ENCODE measurements around the gene OR8B4.
"Not testable (repeated sequence)": the region's sequence is repeated elsewhere in the genome, so short reads cannot be mapped to it uniquely, and the experiment has no call there.

Gene OR8B4, protein sequence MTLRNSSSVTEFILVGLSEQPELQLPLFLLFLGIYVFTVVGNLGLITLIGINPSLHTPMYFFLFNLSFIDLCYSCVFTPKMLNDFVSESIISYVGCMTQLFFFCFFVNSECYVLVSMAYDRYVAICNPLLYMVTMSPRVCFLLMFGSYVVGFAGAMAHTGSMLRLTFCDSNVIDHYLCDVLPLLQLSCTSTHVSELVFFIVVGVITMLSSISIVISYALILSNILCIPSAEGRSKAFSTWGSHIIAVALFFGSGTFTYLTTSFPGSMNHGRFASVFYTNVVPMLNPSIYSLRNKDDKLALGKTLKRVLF

DNA sequence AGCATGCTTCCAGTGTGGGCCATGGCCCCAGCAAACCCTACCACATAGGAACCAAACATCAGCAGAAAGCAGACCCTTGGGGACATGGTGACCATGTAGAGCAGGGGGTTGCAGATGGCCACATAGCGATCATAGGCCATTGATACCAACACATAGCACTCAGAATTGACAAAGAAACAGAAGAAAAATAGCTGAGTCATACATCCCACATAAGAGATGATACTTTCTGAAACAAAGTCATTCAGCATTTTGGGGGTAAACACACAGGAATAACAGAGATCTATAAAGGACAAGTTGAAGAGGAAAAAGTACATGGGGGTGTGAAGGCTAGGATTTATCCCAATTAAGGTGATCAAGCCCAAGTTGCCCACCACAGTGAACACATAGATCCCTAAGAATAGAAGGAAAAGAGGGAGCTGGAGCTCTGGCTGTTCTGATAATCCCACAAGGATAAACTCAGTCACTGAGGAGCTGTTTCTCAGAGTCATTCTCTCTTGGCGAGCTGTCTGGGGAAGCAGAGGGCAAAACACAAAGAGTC is at the start of gene OR8B4:
OR8B4 (minus strand) TSS at position 488 of the 538 bp plus-strand sequence; CDS start at position 488, 0 bp downstream.
- DNase-seq: no peak

GRCh38 chr11:124474079-124474478 is 49.4 kb upstream of the OR8B4 start:
- DNase-seq: no peak

DNA sequence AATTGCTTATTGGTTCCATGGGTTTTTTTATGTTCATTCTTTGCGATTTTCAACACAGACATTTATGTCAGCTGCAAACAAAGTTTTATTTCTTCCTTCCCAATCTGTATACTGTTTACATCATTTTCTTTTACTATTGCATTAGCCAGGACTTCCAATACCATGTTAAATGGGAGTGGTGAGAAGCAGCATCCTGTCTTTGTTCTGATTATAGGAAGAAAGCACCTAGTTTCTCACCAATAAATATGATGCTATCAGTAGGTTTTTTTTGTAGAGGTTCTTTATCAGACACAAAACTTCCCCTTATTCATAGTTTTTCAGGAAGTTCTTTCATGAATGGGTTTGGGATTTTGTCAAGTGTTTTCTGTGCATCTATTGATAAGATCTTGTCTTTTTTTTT is 48.8 kb upstream of the OR8B4 start:
- no peak for DNase-seq

- DNase-seq: no peak
These were observed 46.0 kb upstream of the OR8B4 start for GRCh38 chr11:124470561-124471227.

GRCh38 chr11:124467381-124467927 is 42.8 kb upstream of the OR8B4 start:
- DNase-seq: no peak

DNA sequence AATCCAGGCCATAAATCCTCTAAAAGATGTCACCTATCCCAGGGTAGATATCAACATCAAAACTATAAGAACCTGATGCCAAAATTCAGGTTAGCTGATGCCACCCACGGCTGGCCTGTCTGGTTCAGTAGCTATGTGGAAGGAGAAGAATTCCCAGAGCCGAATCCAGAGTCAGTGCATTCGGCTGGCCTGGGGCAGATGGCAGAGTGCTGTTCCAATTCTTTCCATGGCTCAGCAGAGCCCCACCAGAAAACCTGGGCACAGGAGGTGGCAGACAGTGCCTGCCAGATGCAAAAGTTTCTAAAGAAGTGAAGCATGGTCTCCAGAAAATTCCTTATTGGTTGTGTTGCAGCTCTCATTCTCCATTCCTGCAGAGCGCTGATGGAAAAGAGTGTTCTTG is 40.7 kb upstream of the OR8B4 start:
- no peak for DNase-seq

- no peak for DNase-seq
These were observed 39.3 kb upstream of the OR8B4 start for GRCh38 chr11:124463990-124464389.

DNA sequence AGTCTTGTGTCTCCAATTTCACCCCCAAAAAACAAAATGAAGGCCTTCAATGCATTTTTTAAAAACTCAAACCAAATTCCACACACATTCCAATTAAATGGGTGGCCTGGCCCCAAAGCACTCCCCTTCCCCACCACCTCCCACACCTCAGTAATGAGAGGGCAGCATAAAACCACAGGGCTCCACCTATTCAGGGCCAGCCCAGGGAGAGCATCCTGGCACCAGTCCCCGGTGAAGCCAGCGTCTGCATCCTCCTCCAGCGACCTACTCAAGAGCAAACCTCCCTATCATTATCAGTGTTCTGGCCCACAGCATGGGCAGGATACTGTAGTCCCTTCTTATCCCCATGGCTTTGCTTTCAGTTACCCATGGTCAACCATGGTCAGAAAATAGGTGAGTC is 38.7 kb upstream of the OR8B4 start:
- no peak for DNase-seq

- DNase-seq: no peak
These were observed 35.8 kb upstream of the OR8B4 start for GRCh38 chr11:124460459-124460858.

DNA sequence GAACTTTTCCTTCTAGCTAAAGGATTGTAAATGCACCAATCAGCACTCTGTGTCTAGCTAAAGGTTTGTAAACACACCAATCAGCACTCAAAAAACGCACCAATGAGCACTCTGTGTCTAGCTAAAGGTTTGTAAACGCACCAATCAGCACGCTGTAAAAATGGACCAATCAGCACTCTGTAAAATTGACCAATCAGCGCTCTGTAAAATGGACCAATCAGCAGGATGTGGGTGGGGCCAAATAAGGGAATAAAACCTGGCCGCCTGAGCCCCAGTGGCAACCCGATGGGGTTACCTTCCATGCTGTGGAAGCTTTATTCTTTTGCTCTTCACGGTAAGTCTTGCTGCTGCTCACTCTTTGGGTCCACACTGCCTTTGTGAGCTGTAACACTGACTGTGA is 34.7 kb upstream of the OR8B4 start:
- DNase-seq: not testable (repeated sequence)

- DNase-seq: no peak
These were observed 29.9 kb upstream of the OR8B4 start for GRCh38 chr11:124454552-124454951.

- DNase-seq: no peak
These were observed 22.2 kb upstream of the OR8B4 start for GRCh38 chr11:124446916-124447315.

DNA sequence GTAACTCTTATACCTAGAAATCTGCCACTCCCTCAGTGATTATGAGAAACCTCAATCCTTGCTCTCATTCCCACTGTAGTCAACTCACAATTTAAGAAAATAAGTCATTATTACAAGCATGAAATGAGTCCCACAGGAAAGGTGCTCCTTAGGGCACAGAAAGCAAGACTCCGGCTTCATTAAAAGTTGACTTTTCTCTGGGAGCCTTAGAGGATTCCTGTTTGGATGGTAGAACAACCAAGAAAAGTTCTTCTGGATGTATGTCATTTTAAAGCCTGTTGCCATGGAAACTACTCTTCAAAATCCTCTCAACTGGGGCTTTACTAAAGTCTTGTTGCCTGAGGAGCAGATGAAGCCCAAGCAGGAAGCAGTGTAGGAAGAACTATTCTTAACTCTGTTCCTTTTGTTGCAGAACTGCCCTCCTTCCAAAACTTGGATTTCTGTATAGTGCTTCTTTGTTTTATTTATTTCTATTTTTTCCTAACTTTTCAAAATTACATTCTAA is 21.0 kb upstream of the OR8B4 start, which contains the start of gene OR8B8:
OR8B8 (minus strand) TSS at position 51 of the 505 bp plus-strand sequence. CDS start 4,611 bp downstream, outside the sequence.
- no peak for DNase-seq

DNA sequence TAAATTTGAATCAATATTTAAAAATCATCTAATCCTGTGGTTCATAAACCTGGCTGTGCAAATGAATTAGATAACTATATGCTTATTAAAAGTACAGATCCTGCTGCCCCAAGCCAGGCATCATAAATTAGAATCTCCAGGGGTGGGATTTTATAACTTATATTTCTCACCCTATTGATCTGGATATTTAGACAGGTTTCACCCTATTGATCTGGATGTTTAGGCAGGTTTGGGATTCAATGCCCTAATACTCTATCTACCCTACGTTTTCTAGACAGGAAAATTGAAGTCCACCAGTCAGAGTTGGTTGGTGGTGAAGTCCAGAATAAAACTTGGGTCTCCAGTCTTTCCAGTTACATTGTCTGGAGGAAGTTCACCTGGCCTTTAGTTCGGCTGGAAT is 18.2 kb upstream of the OR8B4 start:
- no peak for DNase-seq

DNA sequence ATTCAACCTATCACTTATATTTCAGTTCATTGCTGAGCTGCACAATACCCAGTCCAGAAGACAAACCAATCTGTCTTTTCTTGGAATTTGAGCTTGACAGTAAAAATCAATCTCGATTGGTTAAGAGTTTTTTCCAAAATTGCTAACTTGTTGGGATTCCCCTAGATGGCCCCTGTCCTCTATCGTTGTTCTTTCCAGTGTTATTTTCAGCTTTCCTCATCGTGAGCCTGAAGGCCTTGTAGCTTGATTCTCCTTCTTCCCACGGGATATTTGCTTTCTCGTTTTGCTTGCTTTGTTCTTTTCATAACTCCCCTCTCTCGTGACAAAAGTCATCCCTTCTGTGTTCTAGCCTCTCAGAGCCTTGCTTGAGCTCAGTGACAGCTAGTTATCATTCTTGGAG is 17.8 kb upstream of the OR8B4 start:
- no peak for DNase-seq

DNA sequence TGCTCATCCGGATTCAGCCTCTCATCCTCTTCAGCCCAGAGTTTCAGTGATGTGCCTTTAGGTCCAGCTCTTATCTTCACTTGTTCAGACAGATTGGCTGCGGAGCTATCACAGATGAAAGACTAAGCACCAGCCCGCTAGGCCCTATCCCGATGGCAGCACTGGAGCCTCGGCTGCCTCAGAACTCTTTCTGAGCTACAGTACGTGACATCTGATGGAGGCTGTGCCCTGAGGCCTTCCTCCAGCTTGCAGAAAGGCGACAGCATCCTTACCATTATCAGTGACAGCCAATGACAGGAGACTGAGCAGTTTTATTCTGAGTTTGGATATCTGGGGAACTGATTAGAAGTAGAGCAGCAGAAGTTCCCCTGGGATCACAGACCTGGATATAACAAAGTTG is 16.8 kb upstream of the OR8B4 start:
- DNase-seq: no peak

DNA sequence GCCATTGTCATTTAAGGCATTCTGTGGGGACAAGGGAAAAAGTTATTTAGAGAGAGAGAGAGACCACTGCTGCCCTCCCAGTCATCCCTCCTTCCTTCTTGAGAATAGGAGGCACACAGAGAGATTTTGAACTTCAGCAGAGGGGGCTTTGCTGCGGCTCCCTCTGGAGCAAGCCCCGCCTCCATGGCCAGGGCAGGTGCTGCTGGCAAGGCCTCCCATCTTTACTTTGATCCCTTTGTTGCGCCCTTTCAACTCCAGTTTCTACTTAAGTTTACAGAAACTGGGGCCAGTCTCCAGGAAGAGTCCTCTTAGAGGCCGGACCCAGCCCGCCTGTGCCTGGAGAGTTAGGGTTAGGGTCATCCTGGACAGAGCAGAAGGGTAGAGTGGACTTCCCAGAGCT is 16.4 kb upstream of the OR8B4 start:
- DNase-seq: no peak

- DNase-seq: no peak
These were observed 15.9 kb upstream of the OR8B4 start for GRCh38 chr11:124440608-124441007.

DNA sequence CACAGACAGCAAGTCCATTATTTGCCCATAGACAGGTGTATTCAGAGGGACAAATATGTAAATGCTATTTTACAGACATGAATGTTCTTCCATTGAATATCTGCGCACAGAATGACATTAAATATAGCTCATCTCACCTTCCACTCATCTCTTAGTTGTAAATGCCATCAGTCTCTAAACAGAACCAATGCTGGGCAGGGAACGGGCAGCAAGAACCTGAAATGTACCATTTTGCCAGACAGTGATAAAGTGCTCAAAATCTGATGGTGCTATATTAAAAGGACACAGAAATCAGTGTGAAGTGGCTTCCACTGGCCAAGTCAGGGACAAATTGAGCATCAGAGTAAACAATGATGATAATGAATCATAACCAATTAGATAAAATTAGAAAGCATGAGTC is 10.0 kb upstream of the OR8B4 start:
- DNase-seq: no peak

DNA sequence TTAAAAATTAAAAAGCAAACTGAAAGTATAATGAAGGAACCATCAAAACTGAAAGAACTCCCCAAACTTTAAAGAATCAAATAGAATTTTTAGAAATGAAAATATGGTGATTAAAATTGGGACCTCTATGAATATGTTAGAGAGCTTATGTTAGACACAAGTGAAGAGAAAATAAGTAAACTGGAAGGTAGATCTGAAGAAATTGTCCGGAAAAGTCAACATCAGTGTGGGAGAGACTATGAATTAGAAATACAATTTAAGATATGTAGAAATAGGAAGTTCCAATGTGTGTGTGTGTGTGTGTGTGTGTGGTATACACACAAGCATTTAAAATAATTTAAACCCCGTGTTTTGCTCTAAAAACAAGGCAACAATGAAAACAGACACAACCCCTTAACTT is 4.9 kb upstream of the OR8B4 start:
- DNase-seq: no peak

- DNase-seq: no peak
These were observed 3.6 kb downstream of the OR8B4 start for GRCh38 chr11:124421043-124421442.

DNA sequence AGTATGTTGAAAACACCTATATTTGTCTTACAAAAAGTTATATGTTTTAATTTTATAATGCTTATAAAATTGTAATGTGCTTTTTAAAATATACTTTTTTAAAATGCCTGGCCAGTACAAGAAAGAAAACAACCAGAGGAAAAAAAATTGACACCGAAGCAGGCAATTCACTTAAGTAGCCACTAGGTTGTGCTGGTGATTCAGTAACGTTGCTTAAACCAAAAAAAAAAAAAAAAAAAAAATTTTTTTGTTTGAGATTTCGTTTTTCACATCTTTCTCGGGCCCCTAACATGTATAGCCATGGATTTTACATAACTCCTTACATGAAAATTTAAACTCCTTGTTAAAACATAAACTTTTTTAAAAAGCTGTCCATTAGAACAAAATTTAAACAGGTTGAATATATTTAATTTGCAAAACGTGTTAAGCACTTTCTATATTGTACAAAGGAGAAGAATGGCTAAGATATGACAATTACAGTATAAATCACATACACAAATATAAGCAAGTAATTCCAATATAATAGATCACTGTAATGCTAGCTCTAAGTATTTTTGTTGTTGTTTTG is 9.2 kb downstream of the OR8B4 start:
- DNase-seq: peak; percentile 46

DNA sequence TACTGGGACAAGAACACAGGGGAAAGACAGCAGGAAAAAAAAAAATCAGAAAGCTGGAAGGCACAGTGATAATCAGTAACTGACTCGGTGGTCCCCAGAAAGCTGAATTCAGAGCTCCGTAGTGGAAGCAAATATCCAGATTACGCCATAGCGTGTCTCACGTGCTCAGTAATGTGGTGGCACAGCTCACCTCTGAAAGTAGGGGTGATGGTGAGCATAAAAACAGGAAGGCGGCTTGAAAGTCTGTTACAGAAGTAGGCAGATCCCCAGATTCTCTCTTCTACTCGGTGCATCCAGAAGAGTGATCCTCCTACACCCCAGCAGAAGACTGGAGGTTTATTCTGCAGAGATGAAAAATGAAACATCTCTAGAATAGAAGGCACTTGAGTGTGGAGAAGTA is 14.8 kb downstream of the OR8B4 start:
- DNase-seq: no peak
